ENCODE results near the gene RDH8. TPM values are rescaled to one million over a fixed set of nuclear protein-coding genes. Genes with fewer than 3 reads are reported as not detected.

Gene RDH8
- total RNA-seq, 1 experiment from 2014 or later, result not detected

- no peaks in the 10 kb centered on the region for H3K9me3 ChIP-seq (ENCODE audit: low read depth, low read length, poor library complexity, severe bottlenecking)
- H3K4me3 ChIP-seq (ENCODE audit: low read depth, low read length, poor library complexity, severe bottlenecking), result no peak overlapping the region
- POLR2A ChIA-PET (ENCODE audit: low non-redundant PET), result no interaction called here
- H3K27me3 ChIP-seq (replicated peaks; ENCODE audit: insufficient read depth, low read depth, low read length, poor library complexity), result peaks cover 6% of the 10 kb centered on the region
- no peak for DNase-seq (ENCODE audit: low spot score)
- no peak overlapping the region for H3K27ac ChIP-seq (ENCODE audit: low read depth, low read length, poor library complexity, severe bottlenecking)
- BruUV-seq (replicated peaks), result no TSS peak
- no peak for TF ChIP-seq CTCF (conservative IDR thresholded peaks at IDR 0.05; ENCODE audit: low read depth, low read length)
- no peak for TF ChIP-seq EZH2 (IDR thresholded peaks at IDR 0.05; ENCODE audit: borderline replicate concordance, low read depth, low read length, poor library complexity, severe bottlenecking)
- intact Hi-C loops (cut with micrococcal nuclease; ENCODE audit: unreplicated experiment), result no loop called here
- H3K4me1 ChIP-seq (ENCODE audit: insufficient read depth, low read length, poor library complexity, severe bottlenecking), result no peaks in the 10 kb centered on the region
- no peaks in the 10 kb centered on the region for H3K36me3 ChIP-seq (ENCODE audit: insufficient read depth, low read length, poor library complexity, severe bottlenecking)
- CTCF ChIA-PET, result no interaction called here
These were observed 23.4 kb downstream of the RDH8 start for GRCh38 chr19:10036601-10037071.

GRCh38 chr19:10037367-10037766 lies 24.1 kb downstream of the RDH8 start:
- no peak overlapping the region for H3K4me3 ChIP-seq (ENCODE audit: low read depth, low read length, poor library complexity, severe bottlenecking)
- no peak for DNase-seq (ENCODE audit: low spot score)
- BruUV-seq (replicated peaks), result no TSS peak
- no peaks in the 10 kb centered on the region for H3K36me3 ChIP-seq (ENCODE audit: insufficient read depth, low read length, poor library complexity, severe bottlenecking)
- TF ChIP-seq EZH2 (IDR thresholded peaks at IDR 0.05; ENCODE audit: borderline replicate concordance, low read depth, low read length, poor library complexity, severe bottlenecking) (no peak), CTCF (conservative IDR thresholded peaks at IDR 0.05; ENCODE audit: low read depth, low read length) (no peak)
- H3K4me1 ChIP-seq (ENCODE audit: insufficient read depth, low read length, poor library complexity, severe bottlenecking), result no peaks in the 10 kb centered on the region
- H3K27me3 ChIP-seq (replicated peaks; ENCODE audit: insufficient read depth, low read depth, low read length, poor library complexity), result peaks cover 6% of the 10 kb centered on the region
- intact Hi-C loops (cut with micrococcal nuclease; ENCODE audit: unreplicated experiment), result no loop called here
- ChIA-PET CTCF (interaction anchor here (0.6 to 0.8 kb wide), 2 partner anchors 12 to 37 kb away, joined by 3 to 5 read pairs; no protein-coding TSS in a partner anchor), POLR2A (ENCODE audit: low non-redundant PET) (no interaction called here)
- no peak overlapping the region for H3K27ac ChIP-seq (ENCODE audit: low read depth, low read length, poor library complexity, severe bottlenecking)
- H3K9me3 ChIP-seq (ENCODE audit: low read depth, low read length, poor library complexity, severe bottlenecking), result no peaks in the 10 kb centered on the region

GRCh38 chr19:10037809-10038208 lies 24.5 kb downstream of the RDH8 start:
- TF ChIP-seq CTCF (conservative IDR thresholded peaks at IDR 0.05; ENCODE audit: low read depth, low read length), result no peak
- no peak for TF ChIP-seq EZH2 (IDR thresholded peaks at IDR 0.05; ENCODE audit: borderline replicate concordance, low read depth, low read length, poor library complexity, severe bottlenecking)
- intact Hi-C loops (cut with micrococcal nuclease; ENCODE audit: unreplicated experiment), result no loop called here
- H3K9me3 ChIP-seq (ENCODE audit: low read depth, low read length, poor library complexity, severe bottlenecking), result no peaks in the 10 kb centered on the region
- no peak overlapping the region for H3K4me3 ChIP-seq (ENCODE audit: low read depth, low read length, poor library complexity, severe bottlenecking)
- POLR2A ChIA-PET (ENCODE audit: low non-redundant PET), result no interaction called here
- H3K27me3 ChIP-seq (replicated peaks; ENCODE audit: insufficient read depth, low read depth, low read length, poor library complexity), result peaks cover 6% of the 10 kb centered on the region
- no peaks in the 10 kb centered on the region for H3K36me3 ChIP-seq (ENCODE audit: insufficient read depth, low read length, poor library complexity, severe bottlenecking)
- no peak for DNase-seq (ENCODE audit: low spot score)
- CTCF ChIA-PET, result interaction anchor here (0.6 to 0.8 kb wide), 2 partner anchors 11 to 37 kb away, joined by 3 to 5 read pairs; no protein-coding TSS in a partner anchor
- no TSS peak for BruUV-seq (replicated peaks)
- no peak overlapping the region for H3K27ac ChIP-seq (ENCODE audit: low read depth, low read length, poor library complexity, severe bottlenecking)
- H3K4me1 ChIP-seq (ENCODE audit: insufficient read depth, low read length, poor library complexity, severe bottlenecking), result no peaks in the 10 kb centered on the region
